Omental fat pad (tissue), 4 donors: Measurements from ENCODE around the gene NLGN4X. TPM values are rescaled to one million over a fixed set of nuclear protein-coding genes. Genes with fewer than 3 reads are reported as not detected.
"Not testable (repeated sequence)": the region's sequence is repeated elsewhere in the genome, so short reads cannot be mapped to it uniquely, and the experiment has no call there.

Source experiments
- ATAC-seq: fragments of 150-250 bp; one replicate; pipeline ENCODE4 v1.9.1; 2016; ENCODE audit warnings: mild to moderate bottlenecking, moderate library complexity; ENCODE audit not compliant: low FRiP score
- DNase-seq: peaks from one replicate; pipeline ENCODE4 v3.0.0-alpha.2; 2019; ENCODE audit warnings: low spot score
- total RNA-seq, 4 donors: library from RNA; depleted of rRNA; stranded (reverse); fragments of >200 nt; gene quantifications; one replicate each; pipeline ENCODE4 v1.1.0, GENCODE V29; 2016
- TF ChIP-seq, protein P1 (sequence below), 3 donors: fragments of 450-650 bp; IDR thresholded peaks; one replicate each; pipeline ENCODE4 v1.5.1; 2016 to 2017; ENCODE audit warnings: antibody characterized with exemption in 3 of 3, mild to moderate bottlenecking in 3 of 3, moderate library complexity in 2 of 3

Gene NLGN4X
- total RNA-seq, 4 donors from 2014 or later = 2.9 to 14.8 (median 5.5) TPM

- no peak for DNase-seq
- TF ChIP-seq, protein P1, sequence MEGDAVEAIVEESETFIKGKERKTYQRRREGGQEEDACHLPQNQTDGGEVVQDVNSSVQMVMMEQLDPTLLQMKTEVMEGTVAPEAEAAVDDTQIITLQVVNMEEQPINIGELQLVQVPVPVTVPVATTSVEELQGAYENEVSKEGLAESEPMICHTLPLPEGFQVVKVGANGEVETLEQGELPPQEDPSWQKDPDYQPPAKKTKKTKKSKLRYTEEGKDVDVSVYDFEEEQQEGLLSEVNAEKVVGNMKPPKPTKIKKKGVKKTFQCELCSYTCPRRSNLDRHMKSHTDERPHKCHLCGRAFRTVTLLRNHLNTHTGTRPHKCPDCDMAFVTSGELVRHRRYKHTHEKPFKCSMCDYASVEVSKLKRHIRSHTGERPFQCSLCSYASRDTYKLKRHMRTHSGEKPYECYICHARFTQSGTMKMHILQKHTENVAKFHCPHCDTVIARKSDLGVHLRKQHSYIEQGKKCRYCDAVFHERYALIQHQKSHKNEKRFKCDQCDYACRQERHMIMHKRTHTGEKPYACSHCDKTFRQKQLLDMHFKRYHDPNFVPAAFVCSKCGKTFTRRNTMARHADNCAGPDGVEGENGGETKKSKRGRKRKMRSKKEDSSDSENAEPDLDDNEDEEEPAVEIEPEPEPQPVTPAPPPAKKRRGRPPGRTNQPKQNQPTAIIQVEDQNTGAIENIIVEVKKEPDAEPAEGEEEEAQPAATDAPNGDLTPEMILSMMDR (IDR thresholded peaks at IDR 0.05) = no peak
- no peak for ATAC-seq
These were observed 321.5 kb downstream of the NLGN4X start for GRCh38 chrX:5907207-5907606.

DNA sequence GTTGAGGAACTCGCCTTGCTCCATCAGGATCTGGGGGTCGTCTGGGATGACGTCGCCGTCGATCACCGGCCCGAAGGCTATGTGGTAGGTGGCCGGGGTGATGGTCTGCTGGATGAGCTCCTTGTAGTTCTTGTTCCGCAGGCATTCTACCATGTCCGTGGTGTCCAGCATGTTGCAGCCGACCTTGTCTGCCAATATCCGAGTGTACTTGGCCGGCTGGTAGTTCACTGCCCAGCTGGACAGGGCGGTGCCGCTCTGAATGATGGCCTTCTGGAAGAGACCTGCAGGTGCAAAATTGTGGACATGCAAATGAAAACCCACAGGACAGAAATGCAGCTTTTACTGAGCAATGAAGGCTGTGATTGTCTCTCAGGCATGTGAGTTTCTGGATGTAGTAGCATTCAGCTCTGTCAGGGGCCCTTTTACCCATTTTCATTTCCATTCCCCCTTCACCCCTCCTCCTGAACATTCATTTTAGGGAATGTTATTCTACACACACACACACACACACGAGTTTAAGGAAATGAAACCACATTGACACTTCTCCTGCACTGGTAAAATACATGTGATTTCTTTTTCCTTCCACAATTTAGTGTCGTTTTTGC lies 325.0 kb downstream of the NLGN4X start:
- DNase-seq, ATAC-seq: not testable (repeated sequence)

DNA sequence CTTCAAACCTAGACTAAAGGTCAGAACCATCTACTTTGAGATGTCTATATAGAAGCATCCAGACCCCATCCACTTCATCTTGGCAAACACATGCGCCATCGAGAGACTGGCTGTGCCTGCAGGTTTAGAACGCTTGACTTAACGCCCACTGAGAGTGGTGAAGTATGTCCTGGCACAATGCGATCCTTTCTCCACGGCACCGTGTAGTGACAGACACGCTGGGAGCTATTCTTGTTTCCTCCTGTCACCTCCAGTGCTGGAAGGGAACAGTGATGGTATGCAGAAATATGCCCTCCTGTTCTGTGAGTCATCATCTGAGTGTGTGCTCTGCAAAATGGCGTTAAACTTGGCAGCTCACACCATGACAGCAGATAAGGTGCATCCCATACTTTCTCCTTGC lies 330.2 kb downstream of the NLGN4X start:
- no peak for ATAC-seq
- no peak for DNase-seq
- TF ChIP-seq, protein P1 (IDR thresholded peaks at IDR 0.05) = no peak

DNA sequence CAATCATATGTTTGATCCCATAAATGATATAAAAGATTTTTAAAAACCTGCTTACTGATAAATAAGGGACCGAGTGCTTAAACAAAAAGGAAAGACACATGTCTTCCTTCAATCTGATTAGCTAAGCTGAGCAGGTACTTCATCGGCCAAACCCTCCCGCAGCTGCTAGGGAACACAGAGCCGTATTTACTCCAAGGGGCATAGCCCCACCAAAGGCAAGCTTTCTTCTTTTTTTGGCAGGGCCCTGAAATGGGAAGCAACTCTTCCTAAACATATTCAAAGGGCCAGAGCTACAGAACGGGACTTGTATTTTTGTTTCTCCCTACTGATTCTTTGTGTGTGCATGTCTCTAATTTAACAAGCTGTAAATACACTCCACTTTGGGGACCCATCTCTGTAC lies 337.3 kb downstream of the NLGN4X start:
- DNase-seq (no peak), ATAC-seq (no peak)
- TF ChIP-seq, protein P1 (IDR thresholded peaks at IDR 0.05) = no peak

GRCh38 chrX:5876984-5877596 lies 351.6 kb downstream of the NLGN4X start:
- no peak for DNase-seq
- TF ChIP-seq, protein P1 (IDR thresholded peaks at IDR 0.05) = no peak
- ATAC-seq = no peak

DNA sequence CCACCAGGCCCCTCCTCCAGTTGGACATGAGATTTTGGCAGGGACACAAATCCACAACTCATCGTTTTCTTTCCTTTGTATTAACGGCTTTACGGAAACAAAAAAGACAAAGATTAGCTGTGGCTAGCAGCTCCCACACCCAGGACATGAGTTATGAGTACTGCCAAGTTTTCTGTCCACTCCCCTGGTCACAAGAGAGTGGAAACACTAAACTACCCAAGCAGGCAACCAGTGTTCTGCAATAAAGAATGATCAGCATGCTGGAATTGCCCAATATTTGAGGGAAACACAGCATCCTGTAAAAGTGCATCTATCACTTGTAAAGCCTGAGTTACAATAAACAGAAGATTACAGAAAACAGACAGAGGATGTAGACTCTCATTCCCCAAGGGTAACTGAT lies 358.4 kb downstream of the NLGN4X start:
- TF ChIP-seq, protein P1 (IDR thresholded peaks at IDR 0.05) = no peak
- DNase-seq (no peak), ATAC-seq (peak; percentile 47)

DNA sequence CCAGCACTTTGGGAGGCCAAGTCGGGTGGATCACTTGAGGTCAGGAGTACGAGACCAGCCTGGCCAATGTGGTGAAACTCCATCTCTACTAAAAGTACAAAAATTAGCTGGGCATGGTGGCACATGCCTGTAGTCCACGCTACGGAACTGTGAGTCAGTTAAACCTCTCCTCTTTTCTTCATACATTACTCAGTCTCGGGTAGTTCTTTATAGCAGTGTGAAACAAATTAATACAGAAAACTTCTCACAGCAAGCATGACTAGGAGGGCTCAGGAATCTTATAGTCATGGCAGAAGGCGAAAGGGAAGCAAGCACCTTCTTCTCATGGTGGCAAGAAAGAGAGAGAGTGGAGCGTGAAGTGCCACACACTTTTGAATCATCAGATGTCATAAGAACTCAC lies 358.9 kb downstream of the NLGN4X start:
- TF ChIP-seq, protein P1 (IDR thresholded peaks at IDR 0.05) = no peak
- ATAC-seq (no peak), DNase-seq (no peak)
